K562 (cell line): ENCODE data around the gene CHPF. TPM values are rescaled to one million over a fixed set of nuclear protein-coding genes. Genes with fewer than 3 reads are reported as not detected.

Source experiments
- ATAC-seq: fragments of 200-7000 bp; cut with Tn5 transposase; 3 replicates; pipeline ENCODE4 v1.9.1; 2020; ENCODE audit warnings: moderate library complexity
- BruUV-seq: library from RNA; stranded (reverse); fragments of 400-500 nt; replicated peaks from 2 replicates; lab custom pipeline; 2021; lab: Mats Ljungman, UMichigan
- CTCF ChIA-PET: fragments of 300-600 bp; formaldehyde crosslinking; extraction: SDS; loops from one replicate; lab custom pipeline; 2021; ENCODE audit warnings: low intra/inter-chr PET ratio; lab: Yijun Ruan, JAX
- POLR2A ChIA-PET: fragments of 300-600, 350-650 bp; sonication (Branson Sonifier 250); formaldehyde crosslinking; extraction: SDS; loops from one replicate; lab custom pipeline; 2021; ENCODE audit warnings: antibody characterized with exemption, inconsistent platforms; lab: Yijun Ruan, JAX
- DNase-seq, 4 experiments: peaks; one replicate each; pipeline versions ENCODE4 v3.0.0 to v3.0.0-alpha.2; 2011 to 2018; ENCODE audit warnings: low spot score in 3 of 4, mixed read lengths in 3 of 4; ENCODE audit errors: extremely low read depth in 1 of 4
- FAIRE-seq: peaks from 2 replicates; lab custom pipeline; 2011; peaks lifted over from hg19 to GRCh38; lab: Jason Lieb, UNC
- H2AFZ ChIP-seq: 2 replicates; pipeline ENCODE4 v1.6.0; 2011; ENCODE audit warnings: low read depth, low read length, control low read depth, inconsistent platforms
- H3K27ac ChIP-seq: fragments of 200-600 bp; 3 replicates; pipeline ENCODE4 v1.8.0; 2011; ENCODE audit warnings: low read depth, mild to moderate bottlenecking, control low read depth, inconsistent platforms, low read length, moderate library complexity, mixed read lengths; ENCODE audit errors: extremely low read depth
- H3K27me3 ChIP-seq, 2 experiments: fragments of 300-600 bp in 1 of 2; 2 replicates in 1 of 2; 3 replicates in 1 of 2; pipeline versions ENCODE4 v1.6.0 to v1.8.0; 2011; ENCODE audit warnings: inconsistent platforms in 2 of 2, low read length in 2 of 2, mild to moderate bottlenecking in 1 of 2, mixed read lengths in 1 of 2, moderate library complexity in 1 of 2; ENCODE audit not compliant: control insufficient read depth in 2 of 2, insufficient read depth in 2 of 2
- H3K36me3 ChIP-seq: fragments of 300-600 bp; 3 replicates; pipeline ENCODE4 v1.8.0; 2011; ENCODE audit warnings: mild to moderate bottlenecking, low read length, inconsistent platforms; ENCODE audit not compliant: control insufficient read depth, insufficient read depth
- H3K4me1 ChIP-seq, 2 experiments: fragments of 200-600 bp in 1 of 2; replicated peaks in 1 of 2; 2 replicates in 1 of 2; 3 replicates in 1 of 2; pipeline versions ENCODE4 v1.5.1 to v1.8.0; 2011; ENCODE audit warnings: inconsistent platforms in 2 of 2, low read length in 2 of 2, mild to moderate bottlenecking in 1 of 2, mixed read lengths in 1 of 2, moderate library complexity in 1 of 2; ENCODE audit not compliant: control insufficient read depth in 2 of 2, insufficient read depth in 2 of 2
- H3K4me2 ChIP-seq: 2 replicates; pipeline ENCODE4 v1.6.1; 2011; ENCODE audit warnings: low read length, control low read depth, inconsistent platforms, mixed read lengths; ENCODE audit not compliant: insufficient read depth
- H3K4me3 ChIP-seq: fragments of 200-600 bp; sonication (generic), shearing (Covaris generic); 2 replicates; pipeline ENCODE4 v1.5.1; 2016; ENCODE audit warnings: control low read depth, inconsistent platforms
- H3K79me2 ChIP-seq: fragments of 200-600 bp; 3 replicates; pipeline ENCODE4 v1.8.0; 2011; ENCODE audit warnings: low read length, inconsistent platforms; ENCODE audit not compliant: control insufficient read depth, insufficient read depth
- H3K9ac ChIP-seq, 2 experiments: 2 replicates each; pipeline versions ENCODE4 v1.6.0 to v1.6.1; 2011; ENCODE audit warnings: low read depth in 2 of 2, low read length in 2 of 2, control low read depth in 1 of 2, inconsistent platforms in 1 of 2, mild to moderate bottlenecking in 1 of 2, mixed read lengths in 1 of 2; ENCODE audit not compliant: insufficient read depth in 1 of 2
- H3K9me1 ChIP-seq: one replicate; pipeline ENCODE4 v1.6.0; 2011; ENCODE audit warnings: inconsistent platforms, mild to moderate bottlenecking, low read length, moderate library complexity; ENCODE audit not compliant: control insufficient read depth, insufficient read depth
- H3K9me3 ChIP-seq: replicated peaks from 2 replicates; pipeline ENCODE4 v1.5.1; 2011; ENCODE audit warnings: low read depth, low read length, inconsistent platforms; ENCODE audit not compliant: control insufficient read depth, insufficient read depth
- H4K20me1 ChIP-seq: replicated peaks from 2 replicates; pipeline ENCODE4 v1.6.1; 2011; ENCODE audit warnings: low read length, inconsistent platforms, mixed read lengths; ENCODE audit not compliant: control insufficient read depth, insufficient read depth
- EGR1 ChIP-seq: fragments of 450-650 bp; conservative IDR thresholded peaks from 2 replicates; pipeline ENCODE4 v1.6.1; 2017; ENCODE audit warnings: mild to moderate bottlenecking
- POLR2G ChIP-seq: fragments of 200-400 bp; formaldehyde crosslinking; IDR thresholded peaks from 2 replicates; pipeline ENCODE4 v1.6.1; 2017; ENCODE audit warnings: low read depth, mild to moderate bottlenecking, antibody characterized with exemption, low read length, moderate library complexity
- RFX7 ChIP-seq: fragments of 250-450 bp; sonication (Bioruptor Pico); IDR thresholded peaks from 2 replicates; pipeline ENCODE4 v1.5.1; 2021; ENCODE audit warnings: mild to moderate bottlenecking
- ZNF197 ChIP-seq: fragments of 200-800 bp; sonication (Bioruptor generic); IDR thresholded peaks from 2 replicates; pipeline ENCODE4 v1.6.1; 2016; ENCODE audit warnings: low read depth, missing genetic modification characterization, missing compliant biosample characterization
- WGBS: fragments of 100-300 bp; shearing (Covaris generic); methylation state at CpG from one replicate; pipeline ENCODE4 v1.1.6; 2016; ENCODE audit warnings: low coverage, mixed read lengths; ENCODE audit not compliant: insufficient coverage; ENCODE audit errors: missing lambda C conversion rate; 5-methylcytosine and 5-hydroxymethylcytosine counted together
- in situ Hi-C: fragments of 300-500 bp; cut with MboI; formaldehyde crosslinking; loops from 4 replicates; pipeline ENCODE4 v1.15.0; 2018; ENCODE audit warnings: inconsistent platforms, mixed read lengths
- intact Hi-C: fragments of 100-400 bp; cut with micrococcal nuclease; formaldehyde crosslinking; loops from 2 replicates; pipeline ENCODE4 v1.14.2; 2022
- polyA plus RNA-seq, 8 experiments: library from polyadenylated mRNA; depleted of rRNA in 4 of 8; stranded (reverse) in 5 of 8; unstranded in 3 of 8; fragments of >200 nt; fragmentation: Nextera tagmentation in 2 of 8; fragmentation: Illumina TruSeq in 1 of 8; extraction: Ambion mirVana in 2 of 8; extraction: Trizol in 1 of 8; gene quantifications; 2 replicates each; pipeline versions ENCODE4 v1.2.1 to v1.2.3, GENCODE V29; 2011 to 2014; ENCODE audit warnings: inconsistent platforms in 1 of 8, missing spikeins in 1 of 8
- total RNA-seq, 7 experiments: library from RNA; depleted of rRNA in 6 of 7; stranded (reverse); fragments of >200 nt in 6 of 7; fragmentation: Illumina TruSeq in 2 of 7; extraction: Trizol in 2 of 7; gene quantifications; 2 replicates each; pipeline versions ENCODE4 v1.2.1 to v1.2.3, GENCODE V29; 2011 to 2021; ENCODE audit warnings: low replicate concordance in 1 of 7

Gene CHPF
- total and polyA plus RNA-seq, 9 of the 15 experiments (the other 6 are each of a cell fraction or from before 2014, with no cell fraction given) = 0.15 to 57.2 (median 7.9) TPM

GRCh38 chr2:219536967-219537366 lies 6.6 kb downstream of the CHPF start:
- ChIA-PET CTCF (no interaction called here), POLR2A (interaction anchor here (0.6 to 1.0 kb wide), 4 partner anchors 15 to 106 kb away, joined by 3 to 4 read pairs (median 3); no protein-coding TSS in a partner anchor)
- Histone ChIP-seq H2AFZ (no peak overlapping the region), H3K4me1 (peaks cover 0 to 55% of the 10 kb centered on the region in 2 experiments; a peak in 3 of 5 replicates), H3K9me1 (no peaks in the 10 kb centered on the region), H3K4me2 (no peak overlapping the region), H3K9me3 (no peaks in the 10 kb centered on the region), H4K20me1 (peaks cover 18% of the 10 kb centered on the region; the same call in 1 of the 2 replicates), H3K9ac (peak overlapping the region in 1 of 2 experiments; percentile 58; a peak in 1 of 4 replicates), H3K4me3 (no peak overlapping the region), H3K27me3 (no peaks in the 10 kb centered on the region), H3K27ac (no peak overlapping the region), H3K36me3 (peaks cover 61% of the 10 kb centered on the region; the same call in 2 of the 3 replicates), H3K79me2 (peaks cover 19% of the 10 kb centered on the region)
- in situ Hi-C loops = no loop called here
- ATAC-seq (no peak), FAIRE-seq (no peak), DNase-seq (no peak)
- WGBS = 57% methylated on average over 4 of the region's 9 CpGs
- no TSS peak for BruUV-seq
- TF ChIP-seq RFX7 (CRISPR knock-in tag) (no peak), EGR1 (peak; percentile 59)
- intact Hi-C loops = no loop called here

DNA sequence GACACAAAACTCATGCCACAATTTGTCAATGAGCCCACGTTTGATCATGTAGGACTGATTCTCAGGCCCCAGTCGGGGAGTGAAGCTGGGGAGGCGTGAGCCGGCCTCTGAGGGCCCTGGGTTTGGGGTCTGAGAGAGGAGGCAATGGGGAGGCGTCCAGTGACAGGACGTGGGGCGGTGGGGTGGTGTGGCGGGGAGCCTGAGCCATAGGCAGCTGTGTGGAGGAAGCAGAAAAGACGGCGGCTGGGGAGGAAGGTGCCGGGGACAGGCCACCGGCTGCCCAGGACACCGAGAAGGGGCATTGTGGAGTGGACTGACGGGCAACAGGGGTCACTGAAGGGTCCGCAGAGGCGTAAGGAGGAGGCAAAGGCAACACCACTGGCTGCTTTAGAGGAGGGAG lies 7.2 kb downstream of the CHPF start:
- Histone ChIP-seq H3K9me3 (no peaks in the 10 kb centered on the region), H3K4me1 (peaks cover 0 to 55% of the 10 kb centered on the region in 2 experiments; a peak in 3 of 5 replicates), H3K79me2 (peaks cover 21% of the 10 kb centered on the region), H2AFZ (no peak overlapping the region), H3K4me3 (no peak overlapping the region), H3K4me2 (no peak overlapping the region), H3K9ac (peak overlapping the region in 1 of 2 experiments; percentile 58; a peak in 2 of 4 replicates), H3K9me1 (no peaks in the 10 kb centered on the region), H3K27ac (no peak overlapping the region), H4K20me1 (peaks cover 17% of the 10 kb centered on the region; the same call in 1 of the 2 replicates), H3K27me3 (no peaks in the 10 kb centered on the region), H3K36me3 (peaks cover 65% of the 10 kb centered on the region; the same call in 2 of the 3 replicates)
- TF ChIP-seq ZNF197 (CRISPR knock-in tag) (no peak), POLR2G (peak; percentile 61)
- intact Hi-C loops = no loop called here
- no peak for FAIRE-seq
- POLR2A ChIA-PET = interaction anchor here (0.6 to 1.0 kb wide), 4 partner anchors 15 to 106 kb away, joined by 3 to 4 read pairs (median 3); no protein-coding TSS in a partner anchor
- WGBS = 56% methylated on average over 4 of the region's 16 CpGs
- CTCF ChIA-PET = no interaction called here
- BruUV-seq = no TSS peak
- in situ Hi-C loops = no loop called here
- no peak for ATAC-seq
- DNase-seq = no peak
